NT2/D1 (cell line): ENCODE measurements around the gene CTBP2.

Experiments used
- DNase-seq: peaks from one replicate; pipeline ENCODE4 v3.0.0-alpha.2; 2011; ENCODE audit warnings: low read depth, low spot score
- H3K27me3 ChIP-seq: 2 replicates; pipeline ENCODE4 v1.6.0; 2011; ENCODE audit warnings: mild to moderate bottlenecking; ENCODE audit not compliant: insufficient read length, insufficient read depth
- H3K36me3 ChIP-seq: 2 replicates; pipeline ENCODE4 v1.6.1; 2011; ENCODE audit warnings: mild to moderate bottlenecking, low read length, mixed read lengths; ENCODE audit not compliant: insufficient read depth, insufficient read length
- H3K4me1 ChIP-seq: 2 replicates; pipeline ENCODE4 v1.5.1; 2011; ENCODE audit not compliant: insufficient read depth, insufficient read length
- H3K4me3 ChIP-seq: 2 replicates; pipeline ENCODE4 v1.5.1; 2011; ENCODE audit warnings: low read depth; ENCODE audit not compliant: insufficient read length
- H3K9ac ChIP-seq: 2 replicates; pipeline ENCODE4 v1.6.0; 2011; ENCODE audit warnings: low read depth; ENCODE audit not compliant: insufficient read length
- H3K9me3 ChIP-seq: 2 replicates; pipeline ENCODE4 v1.5.1; 2011; ENCODE audit warnings: mild to moderate bottlenecking, low read length; ENCODE audit not compliant: insufficient read depth
- SUZ12 ChIP-seq: IDR thresholded peaks from 2 replicates; pipeline ENCODE4 v1.6.1; 2011; ENCODE audit not compliant: insufficient read length, insufficient read depth; ENCODE audit errors: extremely low read depth
- YY1 ChIP-seq: IDR thresholded peaks from 2 replicates; pipeline ENCODE4 v1.6.1; 2011; ENCODE audit not compliant: insufficient read length, insufficient read depth
- ZNF274 ChIP-seq: IDR thresholded peaks from 2 replicates; pipeline ENCODE4 v1.6.1; 2011; ENCODE audit warnings: mild to moderate bottlenecking, low read depth, low read length

The CTBP2 gene

GRCh38 chr10:125111118-125111727 is 49.1 kb downstream of the CTBP2 start:
- peaks cover 6% of the 10 kb centered on the region for H3K4me1 ChIP-seq
- H3K9me3 ChIP-seq = 0 out of 2 replicates have a peak, but pooled peaks cover 5% of the 10 kb centered on the region
- H3K27me3 ChIP-seq = no peaks in the 10 kb centered on the region
- no peak overlapping the region for H3K4me3 ChIP-seq
- peaks cover 42% of the 10 kb centered on the region for H3K36me3 ChIP-seq
- DNase-seq = no peak
- H3K9ac ChIP-seq = no peak overlapping the region
- TF ChIP-seq SUZ12 = no peak
- TF ChIP-seq YY1 = no peak
- no peak for TF ChIP-seq ZNF274

- Histone ChIP-seq H3K4me3 (no peak overlapping the region), H3K27me3 (no peaks in the 10 kb centered on the region), H3K9ac (no peak overlapping the region), H3K36me3 (peaks cover 54% of the 10 kb centered on the region), H3K9me3 (0 out of 2 replicates have a peak, but pooled peaks cover 5% of the 10 kb centered on the region), H3K4me1 (peaks cover 6% of the 10 kb centered on the region)
- no peak for TF ChIP-seq YY1
- TF ChIP-seq SUZ12 = no peak
- no peak for TF ChIP-seq ZNF274
- DNase-seq = no peak
These were observed 52.3 kb downstream of the CTBP2 start for GRCh38 chr10:125107965-125108580.

DNA sequence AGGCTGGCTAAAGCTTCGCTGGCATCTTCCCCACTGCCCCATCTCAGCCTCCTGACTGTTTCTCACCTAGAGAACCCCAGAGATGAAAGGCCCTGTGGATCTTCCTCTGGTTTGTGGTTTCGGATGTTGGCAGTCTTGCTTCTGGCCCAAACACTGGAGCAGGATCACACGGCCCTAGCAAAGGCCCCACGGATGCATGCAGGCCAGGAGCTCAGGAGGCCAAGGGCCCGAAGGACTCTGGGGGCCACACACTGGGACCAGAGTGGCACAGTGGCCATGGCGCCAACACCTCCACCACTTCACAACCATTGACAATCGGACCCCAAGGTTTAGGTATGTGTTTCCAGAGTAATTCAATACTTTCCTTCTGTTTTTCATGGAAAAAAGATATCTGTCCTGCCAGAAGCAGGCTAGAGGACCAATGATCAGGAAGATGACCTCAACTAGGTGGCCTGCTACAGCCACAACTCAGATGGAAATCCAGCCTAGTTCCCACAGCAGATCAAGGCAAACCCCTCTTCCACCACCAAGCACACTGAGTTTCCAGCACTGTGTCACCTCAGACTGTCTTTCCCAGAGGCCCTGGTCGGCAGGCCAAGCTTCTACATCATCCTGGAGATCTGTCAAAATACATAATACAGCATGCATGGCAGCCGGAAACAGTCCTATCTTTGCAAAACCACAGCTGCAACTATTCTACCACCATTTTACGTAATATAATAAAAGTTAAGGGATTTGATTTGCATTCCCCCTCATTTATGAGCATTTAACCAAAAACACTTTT is 53.0 kb downstream of the CTBP2 start:
- H3K27me3 ChIP-seq = no peaks in the 10 kb centered on the region
- H3K36me3 ChIP-seq = peaks cover 60% of the 10 kb centered on the region
- TF ChIP-seq ZNF274 = no peak
- TF ChIP-seq SUZ12 = no peak
- no peak for TF ChIP-seq YY1
- DNase-seq = no peak
- no peak overlapping the region for H3K4me3 ChIP-seq
- 0 out of 2 replicates have a peak, but pooled peaks cover 5% of the 10 kb centered on the region for H3K9me3 ChIP-seq
- H3K9ac ChIP-seq = no peak overlapping the region
- peaks cover 9% of the 10 kb centered on the region for H3K4me1 ChIP-seq

GRCh38 chr10:125106586-125106985 is 53.8 kb downstream of the CTBP2 start:
- H3K4me1 ChIP-seq = peaks cover 9% of the 10 kb centered on the region
- no peak overlapping the region for H3K4me3 ChIP-seq
- no peak overlapping the region for H3K9ac ChIP-seq
- H3K9me3 ChIP-seq = 0 out of 2 replicates have a peak, but pooled peaks cover 5% of the 10 kb centered on the region
- DNase-seq = no peak
- H3K36me3 ChIP-seq = peaks cover 65% of the 10 kb centered on the region
- no peak for TF ChIP-seq YY1
- TF ChIP-seq SUZ12 = no peak
- TF ChIP-seq ZNF274 = no peak
- H3K27me3 ChIP-seq = no peaks in the 10 kb centered on the region

DNA sequence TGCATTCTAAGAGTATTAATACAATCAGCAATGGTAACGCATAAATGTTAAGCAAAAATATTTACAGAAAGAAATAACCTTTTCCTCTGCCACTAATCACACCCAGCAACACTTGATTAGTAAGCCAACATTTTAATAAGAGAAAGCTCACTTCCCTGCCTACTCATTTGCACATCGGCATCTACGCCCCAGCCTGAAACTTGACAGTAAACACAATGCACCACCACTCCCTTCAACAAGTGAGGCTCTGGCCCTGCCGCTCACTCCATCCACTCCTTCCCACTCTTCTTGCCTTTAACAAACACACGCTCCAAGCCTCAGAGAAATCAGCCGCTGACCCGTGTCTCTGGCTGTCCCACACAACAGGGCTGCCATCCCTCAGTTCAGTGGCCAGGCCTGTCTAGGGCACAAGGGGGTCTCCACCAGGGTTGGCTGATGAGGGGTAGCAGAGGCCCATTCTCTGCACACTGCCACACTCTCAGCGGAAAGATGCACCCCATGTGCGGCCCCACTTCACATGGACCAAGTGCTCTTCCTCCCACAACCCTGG is 54.6 kb downstream of the CTBP2 start:
- Histone ChIP-seq H3K9me3 (0 out of 2 replicates have a peak, but pooled peaks cover 5% of the 10 kb centered on the region), H3K36me3 (peaks cover 73% of the 10 kb centered on the region), H3K9ac (no peak overlapping the region), H3K27me3 (no peaks in the 10 kb centered on the region), H3K4me1 (peaks cover 13% of the 10 kb centered on the region), H3K4me3 (no peak overlapping the region)
- no peak for TF ChIP-seq SUZ12
- no peak for TF ChIP-seq ZNF274
- no peak for TF ChIP-seq YY1
- no peak for DNase-seq

- no peak for DNase-seq
These were observed 55.2 kb downstream of the CTBP2 start for GRCh38 chr10:125105155-125105554.

More at GRCh38 chr10:125105155-125105554, 55.2 kb downstream of the CTBP2 start:
- peaks cover 13% of the 10 kb centered on the region for H3K4me1 ChIP-seq
- H3K9ac ChIP-seq = no peak overlapping the region
- H3K9me3 ChIP-seq = 0 out of 2 replicates have a peak, but pooled peaks cover 5% of the 10 kb centered on the region
- H3K27me3 ChIP-seq = no peaks in the 10 kb centered on the region
- TF ChIP-seq SUZ12 = no peak
- TF ChIP-seq ZNF274 = no peak
- TF ChIP-seq YY1 = no peak
- no peak overlapping the region for H3K4me3 ChIP-seq
- H3K36me3 ChIP-seq = peaks cover 66% of the 10 kb centered on the region
